Cardiac fibroblast (primary cell): ENCODE results near the gene ZSWIM9.

ENCODE experiments used
- DNase-seq, 2 donors: peaks; one replicate each; pipeline versions ENCODE4 v3.0.0 to v3.0.0-alpha.2; 2010; ENCODE audit warnings: low read depth in 2 of 2
- H3K4me3 ChIP-seq, 2 donors: replicated peaks in 1 of 2; 1 replicate in 1 of 2; 2 replicates in 1 of 2; pipeline ENCODE4 v1.5.1; 2011; ENCODE audit warnings: low read depth in 2 of 2, low read length in 2 of 2, mild to moderate bottlenecking in 2 of 2, moderate library complexity in 1 of 2
- CTCF ChIP-seq: IDR thresholded peaks from one replicate; pipeline ENCODE4 v1.5.1; 2011; ENCODE audit warnings: low read depth, mild to moderate bottlenecking, low read length, inconsistent platforms

Gene ZSWIM9

GRCh38 chr19:48169939-48170803 is at the start of gene ZSWIM9, which contains the start of gene LIG1:
TSS of gene ZSWIM9 (plus strand) at chr19:48170680. CDS start at chr19:48171803, 1,123 bp downstream.
TSS of gene LIG1 (minus strand) at chr19:48170344. CDS start at chr19:48165566, 4,778 bp downstream.
- peak; percentile 95 to 98 for DNase-seq
- peak within 1 kb of the TSS; percentile 88 to 91 for H3K4me3 ChIP-seq
- TF ChIP-seq CTCF: no peak

GRCh38 chr19:48121066-48121465 is 49.4 kb upstream of the ZSWIM9 start:
- H3K4me3 ChIP-seq: no peak overlapping the region
- no peak for TF ChIP-seq CTCF
- DNase-seq: no peak

- TF ChIP-seq CTCF: no peak
- peak; percentile 43 to 51 for DNase-seq
- no peak overlapping the region for H3K4me3 ChIP-seq
Measured at GRCh38 chr19:48121909-48122371, 48.5 kb upstream of the ZSWIM9 start.

- no peak for DNase-seq
- no peak overlapping the region for H3K4me3 ChIP-seq
- TF ChIP-seq CTCF: no peak
Measured at GRCh38 chr19:48122421-48122820, 48.1 kb upstream of the ZSWIM9 start.

GRCh38 chr19:48123907-48124651 is 46.4 kb upstream of the ZSWIM9 start:
- peak; percentile 24 for TF ChIP-seq CTCF
- DNase-seq: peak; percentile 51 to 90
- H3K4me3 ChIP-seq: no peak overlapping the region

GRCh38 chr19:48127561-48127960 is 42.9 kb upstream of the ZSWIM9 start:
- TF ChIP-seq CTCF: no peak
- no peak overlapping the region for H3K4me3 ChIP-seq

More at GRCh38 chr19:48127561-48127960, 42.9 kb upstream of the ZSWIM9 start:
- no peak for DNase-seq
